Transverse colon (tissue), 3 donors: ENCODE data around the gene ZNF423.

ENCODE experiments used
- EP300 ChIP-seq: sonication (generic); formaldehyde crosslinking; IDR thresholded peaks from one replicate; pipeline ENCODE4 v1.6.1; 2017; ENCODE audit warnings: antibody characterized with exemption, low read depth
- POLR2A ChIP-seq: fragments of 450-650 bp; IDR thresholded peaks from one replicate; pipeline ENCODE4 v1.6.1; 2016; ENCODE audit warnings: antibody characterized with exemption, mild to moderate bottlenecking, moderate library complexity
- TF ChIP-seq, protein P1 (sequence below), 5 experiments: fragments of 200-600 bp in 3 of 5; fragments of 450-650 bp in 2 of 5; sonication (generic) in 3 of 5; IDR thresholded peaks; 1 replicate in 2 of 5; 2 replicates in 3 of 5; pipeline ENCODE4 v1.5.1; 2016 to 2017; ENCODE audit warnings: antibody characterized with exemption in 5 of 5, inconsistent platforms in 3 of 5, mild to moderate bottlenecking in 2 of 5, moderate library complexity in 1 of 5

DNA sequence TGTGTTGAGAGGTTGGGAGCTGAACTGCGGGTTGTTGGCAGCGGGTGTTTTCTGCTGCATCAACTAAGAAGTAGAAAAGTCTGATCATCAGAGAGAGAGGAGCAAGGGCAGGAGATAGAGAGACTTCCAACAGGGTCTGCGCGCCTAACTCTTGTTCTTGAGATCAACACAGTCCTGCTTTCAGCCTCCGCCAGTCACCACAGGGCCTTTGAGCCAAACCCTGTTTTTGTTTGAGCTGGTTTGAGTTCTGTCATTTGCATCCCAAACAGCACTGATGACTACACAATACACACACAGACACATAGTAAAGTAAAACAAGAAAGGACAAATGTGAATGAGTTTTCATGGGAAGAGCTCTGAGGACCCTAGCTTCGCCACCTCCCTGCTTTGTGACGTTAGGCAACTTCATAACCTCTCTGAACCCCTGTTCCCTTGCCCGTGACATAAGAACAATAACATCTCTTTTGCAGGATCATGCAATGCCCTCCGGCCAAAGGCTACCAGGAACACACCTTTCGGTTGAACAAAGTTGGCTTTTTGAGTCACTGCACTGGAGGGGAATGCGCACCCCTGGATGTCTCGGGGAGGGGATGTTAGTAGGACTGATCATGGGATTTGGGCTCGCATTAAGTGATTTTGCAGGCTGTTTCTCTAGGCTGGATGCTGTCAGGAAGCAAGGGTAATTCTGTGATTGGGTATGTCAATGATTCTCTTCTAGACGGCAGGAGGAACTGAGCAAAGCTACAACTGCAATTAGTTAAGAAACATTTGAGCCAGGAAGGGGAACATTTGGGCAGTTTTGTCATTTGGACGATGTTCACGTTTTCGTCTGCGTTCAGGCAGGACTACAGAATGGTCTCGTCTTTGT lies 390.0 kb downstream of the ZNF423 start:
- TF ChIP-seq, protein P1, sequence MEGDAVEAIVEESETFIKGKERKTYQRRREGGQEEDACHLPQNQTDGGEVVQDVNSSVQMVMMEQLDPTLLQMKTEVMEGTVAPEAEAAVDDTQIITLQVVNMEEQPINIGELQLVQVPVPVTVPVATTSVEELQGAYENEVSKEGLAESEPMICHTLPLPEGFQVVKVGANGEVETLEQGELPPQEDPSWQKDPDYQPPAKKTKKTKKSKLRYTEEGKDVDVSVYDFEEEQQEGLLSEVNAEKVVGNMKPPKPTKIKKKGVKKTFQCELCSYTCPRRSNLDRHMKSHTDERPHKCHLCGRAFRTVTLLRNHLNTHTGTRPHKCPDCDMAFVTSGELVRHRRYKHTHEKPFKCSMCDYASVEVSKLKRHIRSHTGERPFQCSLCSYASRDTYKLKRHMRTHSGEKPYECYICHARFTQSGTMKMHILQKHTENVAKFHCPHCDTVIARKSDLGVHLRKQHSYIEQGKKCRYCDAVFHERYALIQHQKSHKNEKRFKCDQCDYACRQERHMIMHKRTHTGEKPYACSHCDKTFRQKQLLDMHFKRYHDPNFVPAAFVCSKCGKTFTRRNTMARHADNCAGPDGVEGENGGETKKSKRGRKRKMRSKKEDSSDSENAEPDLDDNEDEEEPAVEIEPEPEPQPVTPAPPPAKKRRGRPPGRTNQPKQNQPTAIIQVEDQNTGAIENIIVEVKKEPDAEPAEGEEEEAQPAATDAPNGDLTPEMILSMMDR (IDR thresholded peaks at IDR 0.05), result no peak
- TF ChIP-seq EP300, result no peak
- TF ChIP-seq POLR2A, result no peak
